HG02678 (cell line): Measurements from ENCODE around the gene TRIM28.
"Not testable (repeated sequence)": the region's sequence is repeated elsewhere in the genome, so short reads cannot be mapped to it uniquely, and the experiment has no call there.

Source experiments
- ATAC-seq: cut with Tn5 transposase; IDR thresholded peaks from one replicate; pipeline ENCODE4 v1.9.1; 2021; ENCODE audit warnings: mild to moderate bottlenecking, moderate library complexity; ENCODE audit not compliant: unreplicated experiment

Gene TRIM28

GRCh38 chr19:58573658-58574164 lies 29.8 kb downstream of the TRIM28 start:
- no peak for ATAC-seq

- peak; percentile 40 for ATAC-seq
Observed at GRCh38 chr19:58575183-58576041, 31.5 kb downstream of the TRIM28 start.

GRCh38 chr19:58577581-58577980 lies 33.7 kb downstream of the TRIM28 start:
- not testable (repeated sequence) for ATAC-seq

GRCh38 chr19:58578012-58578925 lies 34.4 kb downstream of the TRIM28 start:
- ATAC-seq: no peak

GRCh38 chr19:58579473-58580142 lies 35.7 kb downstream of the TRIM28 start:
- no peak for ATAC-seq

- no peak for ATAC-seq
Observed at GRCh38 chr19:58581227-58582141, 37.6 kb downstream of the TRIM28 start.

GRCh38 chr19:58582985-58583384 lies 39.1 kb downstream of the TRIM28 start:
- ATAC-seq: no peak

- ATAC-seq: no peak
Observed at GRCh38 chr19:58584498-58585441, 40.9 kb downstream of the TRIM28 start.

GRCh38 chr19:58585442-58586132 lies 41.7 kb downstream of the TRIM28 start:
- ATAC-seq: no peak

- no peak for ATAC-seq
Observed at GRCh38 chr19:58586133-58586765, 42.4 kb downstream of the TRIM28 start.
